Measurements from ENCODE around the gene SAMSN1. TPM values are rescaled to one million over a fixed set of nuclear protein-coding genes. Genes with fewer than 3 reads are reported as not detected.

The SAMSN1 gene
- total RNA-seq, 4 donors from 2014 or later, result 1.1 to 6.1 (median 3.9) TPM

GRCh38 chr21:14457762-14458161 lies 88.4 kb downstream of the SAMSN1 start:
- Histone ChIP-seq H3K27ac (no peak overlapping the region), H3K9me3 (no peaks in the 10 kb centered on the region), H3K4me1 (no peaks in the 10 kb centered on the region), H3K27me3 (no peaks in the 10 kb centered on the region), H3K4me3 (no peak overlapping the region), H3K36me3 (no peaks in the 10 kb centered on the region)
- intact Hi-C loops (cut with DNase I), result no loop called here
- DNase-seq, result no peak
- TF ChIP-seq CTCF (IDR thresholded peaks at IDR 0.05), result no peak
- 78 to 83% methylated on average over 3 of the region's 3 CpGs for WGBS, 2 donors

GRCh38 chr21:14456911-14457310 lies 89.2 kb downstream of the SAMSN1 start:
- TF ChIP-seq CTCF (IDR thresholded peaks at IDR 0.05) (no peak), POLR2A (IDR thresholded peaks at IDR 0.05) (no peak)
- no peaks in the 10 kb centered on the region for H3K27me3 ChIP-seq
- no peaks in the 10 kb centered on the region for H3K36me3 ChIP-seq
- DNase-seq, result no peak
- H3K9me3 ChIP-seq, result no peaks in the 10 kb centered on the region
- intact Hi-C loops (cut with DNase I), result no loop called here
- no peak overlapping the region for H3K4me3 ChIP-seq
- 88 to 100% methylated on average over 1 of the region's 1 CpG for WGBS, 2 donors
- H3K4me1 ChIP-seq, result no peaks in the 10 kb centered on the region
- no peak overlapping the region for H3K27ac ChIP-seq

- DNase-seq, result no peak
- H3K9me3 ChIP-seq, result no peaks in the 10 kb centered on the region
- TF ChIP-seq POLR2A (IDR thresholded peaks at IDR 0.05) (no peak), CTCF (IDR thresholded peaks at IDR 0.05) (no peak)
- no peak overlapping the region for H3K4me3 ChIP-seq
- 42 to 51% methylated on average over 8 of the region's 8 CpGs for WGBS, 2 donors
- intact Hi-C loops (cut with DNase I), result no loop called here
- H3K4me1 ChIP-seq, result no peaks in the 10 kb centered on the region
- H3K27me3 ChIP-seq, result no peaks in the 10 kb centered on the region
- H3K27ac ChIP-seq, result no peak overlapping the region
- H3K36me3 ChIP-seq, result no peaks in the 10 kb centered on the region
Observed at GRCh38 chr21:14454016-14455009, 91.8 kb downstream of the SAMSN1 start.

- WGBS, 2 donors, result 58 to 63% methylated on average over 4 of the region's 4 CpGs
- H3K27me3 ChIP-seq, result no peaks in the 10 kb centered on the region
- no peaks in the 10 kb centered on the region for H3K9me3 ChIP-seq
- no peaks in the 10 kb centered on the region for H3K4me1 ChIP-seq
- no peak for TF ChIP-seq CTCF (IDR thresholded peaks at IDR 0.05)
- TF ChIP-seq POLR2A (IDR thresholded peaks at IDR 0.05), result no peak
- DNase-seq, result no peak
- H3K4me3 ChIP-seq, result no peak overlapping the region
- intact Hi-C loops (cut with DNase I), result no loop called here
- no peak overlapping the region for H3K27ac ChIP-seq
- no peaks in the 10 kb centered on the region for H3K36me3 ChIP-seq
Observed at GRCh38 chr21:14453339-14454015, 92.6 kb downstream of the SAMSN1 start.

- TF ChIP-seq CTCF (IDR thresholded peaks at IDR 0.05) (no peak), POLR2A (IDR thresholded peaks at IDR 0.05) (no peak)
- intact Hi-C loops (cut with DNase I), result no loop called here
- no peaks in the 10 kb centered on the region for H3K27me3 ChIP-seq
- WGBS, 2 donors, result 69 to 71% methylated on average over 7 of the region's 7 CpGs
- no peaks in the 10 kb centered on the region for H3K36me3 ChIP-seq
- no peak for DNase-seq
- H3K4me1 ChIP-seq, result no peaks in the 10 kb centered on the region
- no peak overlapping the region for H3K27ac ChIP-seq
- no peak overlapping the region for H3K4me3 ChIP-seq
- H3K9me3 ChIP-seq, result no peaks in the 10 kb centered on the region
Observed at GRCh38 chr21:14452727-14453241, 93.3 kb downstream of the SAMSN1 start.

All from esophagus squamous epithelium (tissue), 5 donors.